Left ventricle myocardium inferior (tissue), 1 donor: ENCODE measurements around the gene NRP2. TPM values are rescaled to one million over a fixed set of nuclear protein-coding genes. Genes with fewer than 3 reads are reported as not detected.
A peak's percentile ranks its signal among the peaks of the same experiment; 100 is the strongest.

Source experiments
- DNase-seq: peaks from one replicate; pipeline ENCODE4 v3.0.0-alpha.2; 2020
- H3K27ac ChIP-seq: fragments of 200-600 bp; replicated peaks from 2 replicates; pipeline ENCODE4 v1.8.0; 2021
- H3K27me3 ChIP-seq: fragments of 200-600 bp; 2 replicates; pipeline ENCODE4 v1.8.0; 2021; ENCODE audit warnings: low read depth
- H3K36me3 ChIP-seq: fragments of 200-600 bp; 2 replicates; pipeline ENCODE4 v1.8.0; 2021
- H3K4me1 ChIP-seq: fragments of 200-600 bp; 2 replicates; pipeline ENCODE4 v1.8.0; 2021
- H3K4me3 ChIP-seq: fragments of 200-600 bp; 2 replicates; pipeline ENCODE4 v1.8.0; 2021; ENCODE audit warnings: mild to moderate bottlenecking, moderate library complexity
- H3K9me3 ChIP-seq: fragments of 200-600 bp; replicated peaks from 2 replicates; pipeline ENCODE4 v1.8.0; 2021
- intact Hi-C: fragments of 100-400 bp; cut with micrococcal nuclease; formaldehyde crosslinking; loops from one replicate; pipeline ENCODE4 v1.11.0; 2022
- total RNA-seq: library from RNA; stranded (reverse); fragmentation: NEBNext Ultra II Directional; extraction: Animal tissue kit (Norgen Biotek cat#: 25700); gene quantifications from one replicate; pipeline ENCODE4 v1.2.1, GENCODE V29; 2021
- TF ChIP-seq, protein P1 (sequence below): fragments of 200-600 bp; IDR thresholded peaks from 2 replicates; pipeline ENCODE4 v1.8.0; 2021; ENCODE audit warnings: antibody characterized with exemption, mild to moderate bottlenecking, borderline replicate concordance
- donor health status: DM: no; HTN: yes; CAD: no; lungs with severe emphysema.

Gene NRP2
- total RNA-seq, 1 donor from 2014 or later: 7.6 TPM

DNA sequence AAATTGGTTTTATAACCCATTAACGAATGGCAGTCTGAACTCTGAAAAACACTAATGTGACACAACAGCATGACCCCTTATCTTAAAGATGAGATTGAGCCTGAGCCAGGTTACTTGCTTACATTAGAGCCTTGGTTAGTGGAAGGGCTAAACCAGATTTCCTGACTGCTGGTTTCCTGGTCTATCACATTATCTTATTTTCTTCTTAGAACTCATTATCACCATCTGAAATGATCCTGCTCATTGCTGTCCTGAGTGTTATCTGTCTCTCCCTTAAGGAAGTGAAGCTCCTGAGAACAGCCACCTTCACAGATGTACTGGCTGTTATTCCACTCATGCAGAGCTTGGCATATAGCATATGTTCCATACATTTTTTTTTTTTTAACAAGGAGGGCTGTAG, 9.0 kb upstream of the NRP2 start:
- TF ChIP-seq, protein P1, sequence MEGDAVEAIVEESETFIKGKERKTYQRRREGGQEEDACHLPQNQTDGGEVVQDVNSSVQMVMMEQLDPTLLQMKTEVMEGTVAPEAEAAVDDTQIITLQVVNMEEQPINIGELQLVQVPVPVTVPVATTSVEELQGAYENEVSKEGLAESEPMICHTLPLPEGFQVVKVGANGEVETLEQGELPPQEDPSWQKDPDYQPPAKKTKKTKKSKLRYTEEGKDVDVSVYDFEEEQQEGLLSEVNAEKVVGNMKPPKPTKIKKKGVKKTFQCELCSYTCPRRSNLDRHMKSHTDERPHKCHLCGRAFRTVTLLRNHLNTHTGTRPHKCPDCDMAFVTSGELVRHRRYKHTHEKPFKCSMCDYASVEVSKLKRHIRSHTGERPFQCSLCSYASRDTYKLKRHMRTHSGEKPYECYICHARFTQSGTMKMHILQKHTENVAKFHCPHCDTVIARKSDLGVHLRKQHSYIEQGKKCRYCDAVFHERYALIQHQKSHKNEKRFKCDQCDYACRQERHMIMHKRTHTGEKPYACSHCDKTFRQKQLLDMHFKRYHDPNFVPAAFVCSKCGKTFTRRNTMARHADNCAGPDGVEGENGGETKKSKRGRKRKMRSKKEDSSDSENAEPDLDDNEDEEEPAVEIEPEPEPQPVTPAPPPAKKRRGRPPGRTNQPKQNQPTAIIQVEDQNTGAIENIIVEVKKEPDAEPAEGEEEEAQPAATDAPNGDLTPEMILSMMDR: no peak
- H3K9me3 ChIP-seq: no peaks in the 10 kb centered on the region
- H3K4me3 ChIP-seq: no peak overlapping the region
- H3K4me1 ChIP-seq: no peaks in the 10 kb centered on the region
- no peak for DNase-seq
- intact Hi-C loops: loop anchor here (10.0 kb wide), 1 partner anchor 1349 kb away; no protein-coding TSS in a partner anchor
- H3K36me3 ChIP-seq: no peaks in the 10 kb centered on the region
- H3K27ac ChIP-seq: no peak overlapping the region
- peaks cover 10% of the 10 kb centered on the region for H3K27me3 ChIP-seq

DNA sequence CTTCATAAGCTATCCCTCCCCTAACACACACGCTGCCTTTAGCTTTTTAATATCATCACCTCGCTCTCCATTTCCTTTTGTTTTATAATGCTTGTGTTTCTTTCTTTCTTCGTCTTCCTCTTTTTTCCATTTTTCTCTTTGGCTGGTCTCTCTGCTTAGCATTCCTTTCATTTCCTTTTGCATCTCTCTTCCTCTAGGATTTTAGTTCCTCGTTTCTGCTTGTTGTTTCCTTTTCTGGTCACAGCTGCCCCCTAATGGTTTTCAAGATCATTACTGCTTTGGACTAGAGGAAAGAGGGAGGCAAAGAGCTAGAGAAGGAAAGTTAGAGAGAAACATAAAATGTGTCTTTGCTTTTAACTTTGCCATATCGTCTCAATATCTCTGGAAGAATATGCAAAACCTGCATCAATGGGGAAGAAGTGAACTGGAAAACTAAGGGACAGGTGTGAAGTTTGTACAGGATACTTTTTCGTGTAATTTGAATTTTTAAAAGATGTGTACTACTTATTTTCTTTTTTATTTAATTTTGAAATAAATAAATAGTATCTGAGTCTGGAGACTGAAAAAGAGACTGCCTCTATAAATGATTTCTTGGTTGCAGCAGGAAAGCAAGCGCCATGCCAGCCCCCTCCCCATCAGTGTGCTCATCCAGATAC, 6.3 kb upstream of the NRP2 start:
- Histone ChIP-seq H3K9me3 (no peaks in the 10 kb centered on the region), H3K27me3 (peaks cover 32% of the 10 kb centered on the region), H3K4me1 (peaks cover 5% of the 10 kb centered on the region), H3K36me3 (no peaks in the 10 kb centered on the region), H3K4me3 (no peak overlapping the region), H3K27ac (no peak overlapping the region)
- TF ChIP-seq, protein P1: peak; percentile 85
- DNase-seq: no peak
- intact Hi-C loops: loop anchor here (5.0 to 10.0 kb wide), 2 partner anchors 1351 to 1409 kb away; no protein-coding TSS in a partner anchor

DNA sequence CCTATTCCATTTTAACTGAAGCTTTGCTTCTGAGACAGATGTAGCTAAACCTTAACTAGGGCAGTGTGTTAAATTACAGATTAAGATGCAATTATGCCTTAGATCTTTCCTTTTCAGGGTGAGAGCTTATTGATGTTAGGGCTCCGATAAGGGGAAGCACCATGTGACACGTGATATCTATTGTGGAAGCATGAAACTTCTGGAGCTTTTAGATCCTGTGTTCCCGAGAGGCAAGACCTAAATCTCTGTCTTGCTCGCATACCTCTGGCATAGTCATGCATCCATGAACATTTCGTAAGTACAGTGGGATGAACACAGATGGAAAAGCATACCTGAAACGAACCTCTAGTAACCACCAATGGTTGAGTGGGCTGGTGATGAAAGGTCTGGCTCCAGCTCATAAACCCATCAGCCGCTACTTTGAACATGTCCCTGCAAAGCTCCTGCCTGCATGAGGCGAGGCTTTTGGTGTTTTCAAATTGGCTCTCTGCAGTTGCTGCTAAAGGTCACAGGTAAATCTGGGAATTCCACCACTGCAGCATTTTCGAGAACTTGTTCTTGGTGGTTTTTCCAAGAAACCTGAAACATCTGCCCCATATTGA, 3.7 kb upstream of the NRP2 start:
- Histone ChIP-seq H3K4me1 (peaks cover 29% of the 10 kb centered on the region), H3K9me3 (no peaks in the 10 kb centered on the region), H3K36me3 (no peaks in the 10 kb centered on the region), H3K4me3 (no peak overlapping the region), H3K27me3 (peaks cover 56% of the 10 kb centered on the region), H3K27ac (no peak overlapping the region)
- TF ChIP-seq, protein P1: no peak
- intact Hi-C loops: loop anchor here (5.0 to 10.0 kb wide), 2 partner anchors 1354 to 1411 kb away; no protein-coding TSS in a partner anchor
- no peak for DNase-seq

DNA sequence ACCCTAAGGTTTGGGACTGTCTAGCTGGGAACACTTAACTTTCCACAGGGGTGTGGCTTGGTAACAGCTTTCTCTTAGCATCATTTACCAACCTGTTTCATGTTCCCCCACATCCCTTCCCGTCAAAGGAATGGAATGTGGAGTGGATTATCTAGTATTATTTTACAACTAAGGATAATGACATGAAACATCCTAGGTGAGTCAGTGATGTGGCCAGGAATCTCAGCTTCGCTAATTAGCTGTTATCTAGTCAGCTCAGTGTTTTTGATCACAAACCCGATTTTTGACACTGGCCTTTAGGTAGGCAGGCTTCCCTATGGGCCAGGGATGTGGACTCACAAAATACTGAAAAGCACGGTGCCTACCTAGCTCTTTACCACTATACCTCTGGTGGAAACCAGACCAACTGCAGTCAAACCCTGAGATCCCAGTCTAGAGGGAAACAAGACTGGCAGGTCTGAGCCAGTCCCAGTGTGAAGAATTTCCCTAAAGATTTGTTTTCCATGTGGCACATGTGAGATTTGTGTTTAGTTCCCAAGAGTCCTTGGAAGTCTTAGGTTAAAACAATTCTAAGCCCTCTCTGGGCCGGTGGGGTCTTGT, 2.8 kb upstream of the NRP2 start:
- Histone ChIP-seq H3K27me3 (peaks cover 65% of the 10 kb centered on the region), H3K27ac (no peak overlapping the region), H3K4me3 (no peak overlapping the region), H3K9me3 (no peaks in the 10 kb centered on the region), H3K4me1 (peaks cover 34% of the 10 kb centered on the region), H3K36me3 (no peaks in the 10 kb centered on the region)
- TF ChIP-seq, protein P1: no peak
- intact Hi-C loops: loop anchor here (5.0 to 10.0 kb wide), 2 partner anchors 1355 to 1412 kb away; no protein-coding TSS in a partner anchor
- DNase-seq: no peak

DNA sequence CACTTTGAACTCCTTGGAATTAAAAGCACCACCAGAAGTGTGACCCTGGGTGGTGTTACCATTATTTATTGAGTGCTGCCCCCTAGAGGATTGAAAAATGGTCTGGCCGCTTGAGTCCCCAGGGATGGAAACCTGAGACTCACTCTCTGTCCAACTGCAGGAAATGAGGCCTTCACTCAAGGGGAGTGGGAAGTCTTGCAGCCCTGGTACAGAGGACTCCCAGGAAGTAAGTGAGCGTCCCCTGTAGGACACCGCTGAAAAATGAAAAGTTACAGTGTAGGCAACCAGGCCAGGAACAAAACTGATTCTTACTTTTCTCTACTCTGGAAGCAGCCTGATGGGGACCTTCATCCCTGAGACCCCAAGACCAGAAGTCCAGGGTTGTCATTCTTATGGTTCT, 2.2 kb upstream of the NRP2 start:
- Histone ChIP-seq H3K9me3 (no peaks in the 10 kb centered on the region), H3K4me1 (peaks cover 40% of the 10 kb centered on the region), H3K27ac (no peak overlapping the region), H3K36me3 (no peaks in the 10 kb centered on the region), H3K4me3 (no peak overlapping the region), H3K27me3 (peaks cover 70% of the 10 kb centered on the region)
- TF ChIP-seq, protein P1: peak; percentile 73
- intact Hi-C loops: no loop called here
- no peak for DNase-seq
